Spleen (tissue), 11 donors: ENCODE data around the gene ANKS1B. TPM values are rescaled to one million over a fixed set of nuclear protein-coding genes. Genes with fewer than 3 reads are reported as not detected.

Source experiments
- DNase-seq: peaks from one replicate; pipeline ENCODE4 v3.0.0-alpha.2; 2020
- H3K27ac ChIP-seq, 8 donors: fragments of 200-600 bp; sonication (generic) in 7 of 8; 1 replicate in 4 of 8; 2 replicates in 4 of 8; pipeline versions ENCODE4 v1.5.0 to v1.8.0; 2016 to 2021; ENCODE audit warnings: inconsistent platforms in 4 of 8, mild to moderate bottlenecking in 4 of 8, moderate library complexity in 1 of 8
- H3K27me3 ChIP-seq, 7 donors: fragments of 200-600 bp; sonication (generic) in 6 of 7; replicated peaks in 1 of 7; 1 replicate in 4 of 7; 2 replicates in 3 of 7; pipeline versions ENCODE4 v1.5.0 to v1.8.0; 2016 to 2021; ENCODE audit warnings: inconsistent platforms in 3 of 7, mild to moderate bottlenecking in 1 of 7
- H3K36me3 ChIP-seq, 6 donors: fragments of 200-600 bp; sonication (generic) in 5 of 6; 1 replicate in 4 of 6; 2 replicates in 2 of 6; pipeline versions ENCODE4 v1.5.0 to v1.8.0; 2016 to 2021; ENCODE audit warnings: inconsistent platforms in 2 of 6
- H3K4me1 ChIP-seq, 6 donors: fragments of 200-600 bp; sonication (generic) in 5 of 6; 1 replicate in 3 of 6; 2 replicates in 3 of 6; pipeline versions ENCODE4 v1.5.0 to v1.8.0; 2016 to 2021; ENCODE audit warnings: inconsistent platforms in 3 of 6
- H3K4me3 ChIP-seq, 8 donors: fragments of 200-600 bp; sonication (generic) in 7 of 8; 1 replicate in 4 of 8; 2 replicates in 4 of 8; pipeline versions ENCODE4 v1.5.0 to v1.8.0; 2016 to 2021; ENCODE audit warnings: inconsistent platforms in 4 of 8, mild to moderate bottlenecking in 4 of 8, moderate library complexity in 2 of 8
- H3K9me3 ChIP-seq, 8 donors: fragments of 200-600 bp; sonication (generic) in 7 of 8; 1 replicate in 4 of 8; 2 replicates in 4 of 8; pipeline versions ENCODE4 v1.5.0 to v1.8.0; 2016 to 2021; ENCODE audit warnings: inconsistent platforms in 4 of 8
- POLR2A ChIP-seq, 3 donors: fragments of 450-650 bp; IDR thresholded peaks; one replicate each; pipeline ENCODE4 v1.5.1; 2017; ENCODE audit warnings: antibody characterized with exemption in 3 of 3, mild to moderate bottlenecking in 1 of 3
- POLR2AphosphoS5 ChIP-seq, 3 donors: sonication (generic); formaldehyde crosslinking; IDR thresholded peaks; one replicate each; pipeline ENCODE4 v1.5.1; 2017; ENCODE audit warnings: antibody characterized with exemption in 3 of 3
- WGBS, 5 donors: extraction: QIAGEN DNeasy Blood & Tissue Kit in 3 of 5; methylation state at CpG; one replicate each; pipeline versions ENCODE4 v1.1.5 to v1.1.7; 2013 to 2018; 5-methylcytosine and 5-hydroxymethylcytosine counted together
- intact Hi-C: fragments of 100-400 bp; cut with DNase I; formaldehyde crosslinking; loops from one replicate; pipeline ENCODE4 v1.15.0; 2023; ENCODE audit warnings: low total_unique reads
- polyA plus RNA-seq, 3 donors: library from polyadenylated mRNA; stranded (reverse); fragments of 200-250 nt; gene quantifications; one replicate each; pipeline ENCODE4 v1.2.1, GENCODE V29; 2013
- total RNA-seq, 7 donors: library from RNA; depleted of rRNA in 3 of 7; stranded (reverse); fragments of >200 nt in 3 of 7; fragmentation: NEBNext Ultra II Directional in 4 of 7; extraction: Animal tissue kit (Norgen Biotek cat#: 25700) in 4 of 7; gene quantifications; one replicate each; pipeline versions ENCODE4 v1.1.0 to v1.2.1, GENCODE V29; 2016 to 2021
- TF ChIP-seq, protein P1 (sequence below), 11 experiments: fragments of 200-600 bp in 7 of 11; fragments of 450-650 bp in 4 of 11; sonication (generic) in 4 of 11; IDR thresholded peaks in 8 of 11; conservative IDR thresholded peaks in 3 of 11; 1 replicate in 7 of 11; 2 replicates in 4 of 11; pipeline versions ENCODE4 v1.4.0 to v1.8.0; 2016 to 2021; ENCODE audit warnings: antibody characterized with exemption in 11 of 11, inconsistent platforms in 4 of 11, mild to moderate bottlenecking in 1 of 11
- donor health status: healthy with polysubstance abuse.
- donor health status: DM: no; HTN: no; CAD: no; lungs with moderate emphysema.
- donor health status: DM: no; HTN: no; CAD: no.
- donor health status: Bipolar disorder and iron deficiency.
- donor health status: healthy.
- donor health status: DM: no; HTN: no; CAD: no.
- donor health status: DM: yes; HTN: yes; CAD: no.

The ANKS1B gene
- total and polyA plus RNA-seq, 10 donors = 0.21 to 8.0 (median 4.2) TPM

GRCh38 chr12:98799146-98799810 is 1185.5 kb downstream of the ANKS1B start:
- H3K36me3 ChIP-seq = no peaks in the 10 kb centered on the region
- H3K4me1 ChIP-seq = no peaks in the 10 kb centered on the region
- H3K27ac ChIP-seq = no peak overlapping the region
- TF ChIP-seq POLR2AphosphoS5 (IDR thresholded peaks at IDR 0.05) (no peak), POLR2A (IDR thresholded peaks at IDR 0.05) (no peak)
- TF ChIP-seq, protein P1, sequence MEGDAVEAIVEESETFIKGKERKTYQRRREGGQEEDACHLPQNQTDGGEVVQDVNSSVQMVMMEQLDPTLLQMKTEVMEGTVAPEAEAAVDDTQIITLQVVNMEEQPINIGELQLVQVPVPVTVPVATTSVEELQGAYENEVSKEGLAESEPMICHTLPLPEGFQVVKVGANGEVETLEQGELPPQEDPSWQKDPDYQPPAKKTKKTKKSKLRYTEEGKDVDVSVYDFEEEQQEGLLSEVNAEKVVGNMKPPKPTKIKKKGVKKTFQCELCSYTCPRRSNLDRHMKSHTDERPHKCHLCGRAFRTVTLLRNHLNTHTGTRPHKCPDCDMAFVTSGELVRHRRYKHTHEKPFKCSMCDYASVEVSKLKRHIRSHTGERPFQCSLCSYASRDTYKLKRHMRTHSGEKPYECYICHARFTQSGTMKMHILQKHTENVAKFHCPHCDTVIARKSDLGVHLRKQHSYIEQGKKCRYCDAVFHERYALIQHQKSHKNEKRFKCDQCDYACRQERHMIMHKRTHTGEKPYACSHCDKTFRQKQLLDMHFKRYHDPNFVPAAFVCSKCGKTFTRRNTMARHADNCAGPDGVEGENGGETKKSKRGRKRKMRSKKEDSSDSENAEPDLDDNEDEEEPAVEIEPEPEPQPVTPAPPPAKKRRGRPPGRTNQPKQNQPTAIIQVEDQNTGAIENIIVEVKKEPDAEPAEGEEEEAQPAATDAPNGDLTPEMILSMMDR (IDR thresholded peaks at IDR 0.05 in 8 of 11, conservative IDR thresholded peaks at IDR 0.05 in 3 of 11) = no peak
- intact Hi-C loops = no loop called here
- no peak overlapping the region for H3K4me3 ChIP-seq
- WGBS, 5 donors = 35 to 64% (median 40%) methylated on average over 3 of the region's 3 CpGs
- peaks cover 0 to 8% (median 0%) of the 10 kb centered on the region in 7 donors for H3K27me3 ChIP-seq
- H3K9me3 ChIP-seq = no peaks in the 10 kb centered on the region
- DNase-seq = no peak

DNA sequence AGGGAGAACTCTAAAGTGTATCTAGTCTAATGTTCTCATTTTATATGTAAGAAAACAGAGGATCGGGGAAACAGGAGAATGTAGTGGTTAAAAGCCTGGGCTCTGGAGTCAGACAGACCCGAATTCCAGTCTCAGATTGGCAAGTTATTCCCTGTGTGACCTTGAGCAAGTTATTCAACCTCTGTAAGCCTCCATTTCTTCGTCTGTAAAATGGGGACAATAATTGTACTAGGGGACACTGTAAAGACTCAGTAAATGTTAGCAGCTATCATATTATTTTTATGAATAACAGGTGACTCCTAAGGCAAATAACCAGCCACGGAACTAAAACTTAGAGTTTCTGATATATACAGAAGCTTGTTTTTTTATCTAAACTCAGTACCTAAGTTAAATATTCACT is 1187.5 kb downstream of the ANKS1B start:
- H3K9me3 ChIP-seq = no peaks in the 10 kb centered on the region
- H3K36me3 ChIP-seq = no peaks in the 10 kb centered on the region
- H3K27me3 ChIP-seq = peaks cover 0 to 8% (median 0%) of the 10 kb centered on the region in 7 donors
- no peaks in the 10 kb centered on the region for H3K4me1 ChIP-seq
- DNase-seq = no peak
- intact Hi-C loops = no loop called here
- WGBS, 5 donors = 81 to 90% (median 84%) methylated on average over 4 of the region's 4 CpGs
- no peak overlapping the region for H3K27ac ChIP-seq
- TF ChIP-seq POLR2AphosphoS5 (IDR thresholded peaks at IDR 0.05) = no peak
- TF ChIP-seq, protein P1 (IDR thresholded peaks at IDR 0.05 in 8 of 11, conservative IDR thresholded peaks at IDR 0.05 in 3 of 11) = no peak
- no peak for TF ChIP-seq POLR2A (IDR thresholded peaks at IDR 0.05)
- H3K4me3 ChIP-seq = no peak overlapping the region

DNA sequence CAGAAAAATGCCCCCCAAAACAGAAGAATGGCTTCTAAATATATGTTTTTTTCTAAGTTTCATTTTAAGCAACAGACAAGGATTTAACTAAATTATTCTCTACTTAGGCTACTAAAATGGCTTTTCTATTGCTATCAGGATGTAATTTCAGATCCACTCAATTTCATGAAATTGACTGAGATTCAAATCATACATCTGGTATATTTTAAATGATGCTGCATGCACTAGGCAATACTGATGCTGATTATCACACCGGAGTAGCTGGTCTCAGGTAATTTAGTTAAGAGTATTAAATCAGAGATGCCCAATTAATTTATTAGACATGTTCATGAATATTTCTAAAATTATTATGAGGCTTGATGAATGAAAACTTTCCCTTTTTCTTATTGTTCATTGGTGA is 1188.0 kb downstream of the ANKS1B start:
- Histone ChIP-seq H3K27ac (no peak overlapping the region), H3K4me3 (no peak overlapping the region), H3K27me3 (peaks cover 0 to 8% (median 0%) of the 10 kb centered on the region in 7 donors), H3K9me3 (no peaks in the 10 kb centered on the region), H3K36me3 (no peaks in the 10 kb centered on the region), H3K4me1 (no peaks in the 10 kb centered on the region)
- no peak for TF ChIP-seq POLR2A (IDR thresholded peaks at IDR 0.05)
- no peak for TF ChIP-seq POLR2AphosphoS5 (IDR thresholded peaks at IDR 0.05)
- TF ChIP-seq, protein P1 (IDR thresholded peaks at IDR 0.05 in 8 of 11, conservative IDR thresholded peaks at IDR 0.05 in 3 of 11) = no peak
- intact Hi-C loops = no loop called here
- no peak for DNase-seq
- WGBS, 5 donors = 94 to 98% (median 96%) methylated on average over 1 of the region's 1 CpG

DNA sequence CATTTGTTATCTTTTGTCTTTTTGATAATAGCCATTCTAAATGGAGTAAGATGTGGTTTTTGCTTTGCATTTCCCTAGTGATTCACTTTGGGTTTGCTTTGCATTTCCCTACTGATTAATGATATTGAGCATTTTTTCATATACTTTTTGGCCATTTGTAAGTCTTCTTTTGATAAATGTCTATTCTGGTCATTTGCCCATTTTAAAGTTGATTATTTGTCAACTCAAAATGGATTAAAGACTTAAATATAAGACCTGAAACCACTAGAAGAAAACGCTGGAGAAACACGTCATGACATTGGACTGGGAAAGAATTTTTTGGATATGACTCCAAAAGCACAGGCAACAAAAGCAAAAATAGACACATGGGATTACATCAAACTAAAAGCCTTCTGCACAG is 1191.6 kb downstream of the ANKS1B start:
- Histone ChIP-seq H3K4me3 (no peak overlapping the region), H3K9me3 (no peaks in the 10 kb centered on the region), H3K4me1 (no peaks in the 10 kb centered on the region), H3K36me3 (no peaks in the 10 kb centered on the region), H3K27ac (no peak overlapping the region), H3K27me3 (peaks cover 0 to 6% (median 0%) of the 10 kb centered on the region in 7 donors)
- no peak for DNase-seq
- WGBS, 5 donors = 80 to 96% (median 83%) methylated on average over 2 of the region's 2 CpGs
- TF ChIP-seq POLR2AphosphoS5 (IDR thresholded peaks at IDR 0.05) (no peak), POLR2A (IDR thresholded peaks at IDR 0.05) (no peak)
- TF ChIP-seq, protein P1 (IDR thresholded peaks at IDR 0.05 in 8 of 11, conservative IDR thresholded peaks at IDR 0.05 in 3 of 11) = no peak
- intact Hi-C loops = no loop called here
